Stomach (tissue), 9 donors: ENCODE data around the gene MYH8. TPM values are rescaled to one million over a fixed set of nuclear protein-coding genes. Genes with fewer than 3 reads are reported as not detected.
A peak's percentile ranks its signal among the peaks of the same experiment; 100 is the strongest.

Source experiments
- DNase-seq, 2 donors: peaks; one replicate each; pipeline versions ENCODE4 v3.0.0 to v3.0.0-alpha.2; 2013 to 2019
- H3K27ac ChIP-seq, 5 donors: fragments of 200-600 bp in 4 of 5; sonication (generic) in 4 of 5; one replicate each; pipeline ENCODE4 v1.5.1; 2013 to 2019; ENCODE audit warnings: mild to moderate bottlenecking in 1 of 5, moderate library complexity in 1 of 5
- H3K27me3 ChIP-seq, 3 donors: fragments of 200-600 bp; sonication (generic); one replicate each; pipeline ENCODE4 v1.5.1; 2017 to 2019; ENCODE audit warnings: mixed run types in 1 of 3
- H3K36me3 ChIP-seq, 4 donors: fragments of 200-600 bp; sonication (generic); 1 replicate in 3 of 4; 2 replicates in 1 of 4; pipeline ENCODE4 v1.5.1; 2016 to 2019
- H3K4me1 ChIP-seq, 4 donors: fragments of 200-600 bp; sonication (generic); one replicate each; pipeline ENCODE4 v1.5.1; 2016 to 2019
- H3K4me3 ChIP-seq, 4 donors: fragments of 200-600 bp; sonication (generic) in 3 of 4; one replicate each; pipeline ENCODE4 v1.5.1; 2016 to 2019; ENCODE audit warnings: mild to moderate bottlenecking in 1 of 4
- H3K9me3 ChIP-seq, 4 donors: fragments of 200-600 bp; sonication (generic); one replicate each; pipeline ENCODE4 v1.5.1; 2016 to 2019
- EP300 ChIP-seq: sonication (generic); formaldehyde crosslinking; IDR thresholded peaks from one replicate; pipeline ENCODE4 v1.6.1; 2017; ENCODE audit warnings: antibody characterized with exemption
- POLR2A ChIP-seq, 4 donors: fragments of 450-650 bp; IDR thresholded peaks; one replicate each; pipeline ENCODE4 v1.6.1; 2016; ENCODE audit warnings: antibody characterized with exemption in 4 of 4, control low read depth in 2 of 4, mild to moderate bottlenecking in 1 of 4, moderate library complexity in 1 of 4
- POLR2AphosphoS5 ChIP-seq, 3 donors: sonication (generic); formaldehyde crosslinking; IDR thresholded peaks; one replicate each; pipeline ENCODE4 v1.6.1; 2016; ENCODE audit warnings: antibody characterized with exemption in 3 of 3
- WGBS, 5 donors: extraction: QIAGEN DNeasy Blood & Tissue Kit in 3 of 5; methylation state at CpG; one replicate each; pipeline versions ENCODE4 v1.1.5 to v1.1.7; 2013 to 2018; 5-methylcytosine and 5-hydroxymethylcytosine counted together
- intact Hi-C: fragments of 100-400 bp; cut with DNase I; formaldehyde crosslinking; loops from one replicate; pipeline ENCODE4 v1.15.1; 2023; ENCODE audit warnings: low total_unique reads
- polyA plus RNA-seq, 3 donors: library from polyadenylated mRNA; stranded (reverse); fragments of 200-250 nt; gene quantifications; one replicate each; pipeline ENCODE4 v1.2.3, GENCODE V29; 2013
- total RNA-seq, 5 donors: library from RNA; depleted of rRNA; stranded (reverse); fragments of >200 nt; gene quantifications; one replicate each; pipeline versions ENCODE4 v1.1.0 to v1.2.3, GENCODE V29; 2014 to 2016
- TF ChIP-seq, protein P1 (sequence below), 7 experiments: fragments of 450-650 bp in 4 of 7; fragments of 200-600 bp in 3 of 7; sonication (generic) in 3 of 7; IDR thresholded peaks; one replicate each; pipeline ENCODE4 v1.5.1; 2016 to 2019; ENCODE audit warnings: antibody characterized with exemption in 7 of 7, control low read depth in 2 of 7, mild to moderate bottlenecking in 1 of 7
- donor health status: healthy with polysubstance abuse.
- donor health status: Bipolar disorder and iron deficiency.
- donor health status: healthy.

The MYH8 gene
- total and polyA plus RNA-seq, 8 donors: 0.06 TPM; not detected in 7

DNA sequence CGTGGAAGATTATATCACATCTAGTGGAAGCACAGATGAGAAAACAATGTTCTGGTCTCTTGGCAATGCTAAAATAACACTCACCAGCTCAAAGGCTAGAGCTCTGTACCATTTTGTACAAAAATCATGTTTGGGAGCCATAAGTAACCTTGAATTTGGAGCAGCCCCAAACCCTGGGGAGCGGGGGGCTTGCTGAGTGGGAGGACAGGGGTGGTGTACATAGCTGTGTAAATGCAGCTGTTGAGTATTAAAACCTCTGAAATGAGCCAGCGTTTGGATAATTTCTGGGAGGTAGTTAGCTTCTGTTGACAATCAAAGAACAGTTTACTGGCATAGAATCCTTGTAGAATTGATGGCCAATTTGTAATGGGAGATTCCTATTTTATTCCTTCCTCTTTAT lies 4.3 kb downstream of the MYH8 start:
- Histone ChIP-seq H3K27me3 (no peaks in the 10 kb centered on the region), H3K27ac (no peak overlapping the region), H3K4me3 (no peak overlapping the region), H3K36me3 (no peaks in the 10 kb centered on the region), H3K9me3 (no peaks in the 10 kb centered on the region), H3K4me1 (no peaks in the 10 kb centered on the region)
- no peak for TF ChIP-seq POLR2A (IDR thresholded peaks at IDR 0.05)
- TF ChIP-seq POLR2AphosphoS5 (IDR thresholded peaks at IDR 0.05): no peak
- no peak for TF ChIP-seq EP300
- TF ChIP-seq, protein P1, sequence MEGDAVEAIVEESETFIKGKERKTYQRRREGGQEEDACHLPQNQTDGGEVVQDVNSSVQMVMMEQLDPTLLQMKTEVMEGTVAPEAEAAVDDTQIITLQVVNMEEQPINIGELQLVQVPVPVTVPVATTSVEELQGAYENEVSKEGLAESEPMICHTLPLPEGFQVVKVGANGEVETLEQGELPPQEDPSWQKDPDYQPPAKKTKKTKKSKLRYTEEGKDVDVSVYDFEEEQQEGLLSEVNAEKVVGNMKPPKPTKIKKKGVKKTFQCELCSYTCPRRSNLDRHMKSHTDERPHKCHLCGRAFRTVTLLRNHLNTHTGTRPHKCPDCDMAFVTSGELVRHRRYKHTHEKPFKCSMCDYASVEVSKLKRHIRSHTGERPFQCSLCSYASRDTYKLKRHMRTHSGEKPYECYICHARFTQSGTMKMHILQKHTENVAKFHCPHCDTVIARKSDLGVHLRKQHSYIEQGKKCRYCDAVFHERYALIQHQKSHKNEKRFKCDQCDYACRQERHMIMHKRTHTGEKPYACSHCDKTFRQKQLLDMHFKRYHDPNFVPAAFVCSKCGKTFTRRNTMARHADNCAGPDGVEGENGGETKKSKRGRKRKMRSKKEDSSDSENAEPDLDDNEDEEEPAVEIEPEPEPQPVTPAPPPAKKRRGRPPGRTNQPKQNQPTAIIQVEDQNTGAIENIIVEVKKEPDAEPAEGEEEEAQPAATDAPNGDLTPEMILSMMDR (IDR thresholded peaks at IDR 0.05): no peak
- intact Hi-C loops: no loop called here
- DNase-seq: peak in 1 of 2 donors; percentile 22
- 48 to 66% (median 56%) methylated on average over 3 of the region's 3 CpGs for WGBS, 5 donors

DNA sequence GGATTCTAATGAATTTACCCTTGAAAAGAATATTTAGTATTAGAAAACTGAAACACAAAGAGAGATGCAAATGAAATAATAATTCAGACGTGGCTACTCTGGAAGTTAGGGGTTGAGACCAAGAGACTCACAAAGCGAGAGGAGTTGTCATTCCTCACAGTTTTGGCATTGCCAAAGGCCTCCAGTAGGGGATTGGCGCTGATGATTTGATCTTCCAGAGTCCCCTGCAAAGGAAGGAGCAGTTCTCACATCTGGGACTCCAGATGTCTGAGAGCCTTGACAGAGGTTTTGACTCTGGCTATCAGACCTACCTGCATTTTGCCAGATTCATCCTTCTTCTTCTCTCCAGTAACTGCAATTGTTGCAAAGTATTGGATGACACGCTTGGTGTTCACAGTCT lies 6.6 kb downstream of the MYH8 start:
- intact Hi-C loops: no loop called here
- TF ChIP-seq, protein P1 (IDR thresholded peaks at IDR 0.05): no peak
- no peak for TF ChIP-seq POLR2A (IDR thresholded peaks at IDR 0.05)
- DNase-seq: no peak
- Histone ChIP-seq H3K27ac (no peak overlapping the region), H3K4me3 (no peak overlapping the region), H3K4me1 (no peaks in the 10 kb centered on the region), H3K9me3 (no peaks in the 10 kb centered on the region), H3K36me3 (no peaks in the 10 kb centered on the region), H3K27me3 (no peaks in the 10 kb centered on the region)
- 72 to 79% (median 75%) methylated on average over 4 of the region's 4 CpGs for WGBS, 5 donors

DNA sequence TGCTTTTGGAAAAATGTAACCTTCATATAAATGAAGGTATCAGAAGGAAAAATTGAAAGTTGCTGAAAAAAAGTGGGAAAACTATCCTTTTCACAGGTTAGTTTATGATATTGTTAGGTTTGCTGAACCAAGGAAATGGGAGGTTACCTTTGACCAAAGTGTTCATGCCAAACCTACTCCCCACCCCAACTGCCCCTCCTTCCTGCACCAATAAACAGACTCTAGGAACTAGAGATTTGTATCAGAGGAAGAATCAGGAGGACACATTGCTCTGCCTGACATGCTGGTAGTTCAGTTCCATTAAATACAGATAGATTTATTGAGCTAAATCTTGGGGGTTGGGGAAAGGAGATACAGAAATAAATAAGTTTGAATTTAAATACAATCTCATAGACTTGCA lies 18.2 kb downstream of the MYH8 start:
- H3K9me3 ChIP-seq: no peaks in the 10 kb centered on the region
- DNase-seq: no peak
- intact Hi-C loops: no loop called here
- H3K27ac ChIP-seq: no peak overlapping the region
- TF ChIP-seq POLR2AphosphoS5 (IDR thresholded peaks at IDR 0.05): no peak
- TF ChIP-seq, protein P1 (IDR thresholded peaks at IDR 0.05): no peak
- no peak for TF ChIP-seq EP300
- no peak for TF ChIP-seq POLR2A (IDR thresholded peaks at IDR 0.05)
- no peaks in the 10 kb centered on the region for H3K36me3 ChIP-seq
- no peaks in the 10 kb centered on the region for H3K4me1 ChIP-seq
- no peak overlapping the region for H3K4me3 ChIP-seq
- no peaks in the 10 kb centered on the region for H3K27me3 ChIP-seq

DNA sequence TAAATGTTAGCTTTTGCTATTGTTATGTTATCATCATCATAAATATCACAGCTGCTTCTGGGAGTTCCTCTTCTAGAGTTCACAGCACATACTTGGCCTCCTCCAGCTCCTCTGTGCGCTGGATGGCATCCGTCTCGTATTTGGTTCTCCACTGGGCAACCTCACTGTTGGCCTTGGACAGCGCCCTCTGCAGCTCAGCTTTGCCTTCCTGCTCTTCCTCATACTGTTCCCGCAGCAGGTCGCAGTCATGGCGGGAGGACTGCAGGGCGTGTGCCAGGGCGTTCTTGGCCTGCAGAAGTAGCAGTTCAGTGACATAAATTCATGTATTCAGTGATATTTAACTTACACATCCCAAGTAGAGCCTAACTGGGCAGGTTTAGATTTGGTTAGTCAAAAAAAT lies 23.4 kb downstream of the MYH8 start:
- H3K4me3 ChIP-seq: no peak overlapping the region
- no peaks in the 10 kb centered on the region for H3K4me1 ChIP-seq
- intact Hi-C loops: no loop called here
- H3K27ac ChIP-seq: no peak overlapping the region
- peaks cover 0 to 15% (median 0%) of the 10 kb centered on the region in 3 donors for H3K27me3 ChIP-seq
- no peak for DNase-seq
- no peaks in the 10 kb centered on the region for H3K36me3 ChIP-seq
- 81 to 89% (median 84%) methylated on average over 9 of the region's 9 CpGs for WGBS, 5 donors
- TF ChIP-seq POLR2A (IDR thresholded peaks at IDR 0.05): no peak
- TF ChIP-seq, protein P1 (IDR thresholded peaks at IDR 0.05): no peak
- no peak for TF ChIP-seq POLR2AphosphoS5 (IDR thresholded peaks at IDR 0.05)
- no peak for TF ChIP-seq EP300
- H3K9me3 ChIP-seq: no peaks in the 10 kb centered on the region
